AG20443 (cell line): ENCODE results near the gene USP53.
"Not testable (repeated sequence)": the region's sequence is repeated elsewhere in the genome, so short reads cannot be mapped to it uniquely, and the experiment has no call there.

ENCODE experiments used
- DNase-seq: peaks from one replicate; pipeline ENCODE4 v3.0.0; 2012; ENCODE audit warnings: low spot score, mixed read lengths

USP53 gene

GRCh38 chr4:119317990-119318389 lies 105.5 kb downstream of the USP53 start:
- DNase-seq, result no peak

DNA sequence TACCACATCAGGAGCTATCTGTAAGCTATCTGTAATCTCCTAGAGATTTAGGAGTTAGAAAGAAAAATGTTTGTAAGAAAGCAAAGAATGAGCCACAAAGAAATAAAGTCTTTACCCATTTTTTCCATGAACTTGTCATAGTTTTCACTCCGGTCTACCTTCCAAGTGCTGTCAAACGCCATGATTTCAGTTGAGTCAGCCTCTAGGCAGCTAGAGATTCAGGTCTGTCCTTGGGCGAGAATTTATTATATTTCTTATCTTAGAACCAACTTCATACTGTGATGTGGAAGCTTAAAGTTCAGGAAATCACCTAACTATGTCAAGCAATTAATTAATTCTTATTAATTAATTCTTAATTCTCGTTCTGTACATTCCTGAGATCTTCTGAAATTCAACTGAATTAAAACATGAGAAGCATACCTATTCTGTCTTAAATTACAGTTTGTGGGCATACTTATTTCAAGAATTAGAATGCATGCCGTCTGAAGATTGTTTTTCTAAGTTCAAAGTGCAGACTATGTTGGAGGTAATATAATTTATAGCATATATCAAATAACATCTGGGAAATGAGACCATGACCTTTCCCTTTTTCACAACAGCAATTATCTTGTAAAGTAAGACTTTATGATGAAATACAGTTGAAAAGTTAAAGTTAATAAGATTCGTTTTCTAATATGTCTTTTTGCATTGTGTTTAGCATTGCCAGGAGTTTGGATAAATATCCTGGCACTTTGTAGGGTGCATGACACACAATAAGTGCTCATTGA lies 109.6 kb downstream of the USP53 start, which contains the start of gene FABP2:
Gene FABP2 (minus strand): TSS at position 218 of the 767 bp plus-strand sequence. CDS start 36 bp downstream, at position 182.
- DNase-seq, result no peak

DNA sequence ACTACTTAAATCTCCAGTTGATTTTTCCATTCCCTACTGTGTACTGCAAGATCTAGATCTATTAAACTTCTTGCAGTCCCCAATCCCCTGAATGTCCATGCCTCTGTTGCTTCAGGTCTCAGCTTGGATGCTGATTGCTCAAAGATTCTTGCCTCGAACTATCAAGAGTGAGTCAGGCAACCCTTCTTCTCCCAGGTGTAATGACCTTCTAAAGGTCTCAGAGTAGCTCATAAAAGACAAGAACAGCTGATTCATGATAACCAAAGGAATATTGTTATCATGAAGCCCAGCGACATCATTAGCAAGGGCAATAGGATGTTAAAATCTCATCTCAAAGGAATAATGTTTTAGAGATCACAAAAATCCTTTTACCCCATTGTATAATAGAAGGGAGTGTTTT lies 116.2 kb downstream of the USP53 start:
- DNase-seq, result no peak

- DNase-seq, result no peak
Observed at GRCh38 chr4:119329835-119330620, 117.5 kb downstream of the USP53 start.

GRCh38 chr4:119336332-119336979 lies 123.9 kb downstream of the USP53 start:
- not testable (repeated sequence) for DNase-seq

DNA sequence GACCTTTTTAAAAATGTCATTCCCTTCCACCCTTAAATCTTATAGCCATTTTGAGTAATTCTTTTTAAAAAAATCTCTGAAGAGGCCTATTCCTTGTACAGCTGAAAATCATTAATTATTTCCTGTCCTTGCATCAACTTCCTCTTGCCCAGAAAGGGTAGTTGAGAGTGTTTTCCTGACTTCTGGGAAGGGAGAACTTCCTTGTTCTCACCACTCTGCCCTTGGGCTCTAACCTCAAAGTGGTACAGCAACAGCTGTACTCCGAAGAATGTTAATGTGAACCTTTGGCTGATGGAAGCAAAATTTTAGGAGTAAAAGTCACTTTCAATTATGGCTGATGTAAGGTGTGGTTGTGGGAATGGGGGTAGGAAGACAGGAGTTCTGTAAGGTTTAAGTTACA lies 124.5 kb downstream of the USP53 start:
- DNase-seq, result no peak

DNA sequence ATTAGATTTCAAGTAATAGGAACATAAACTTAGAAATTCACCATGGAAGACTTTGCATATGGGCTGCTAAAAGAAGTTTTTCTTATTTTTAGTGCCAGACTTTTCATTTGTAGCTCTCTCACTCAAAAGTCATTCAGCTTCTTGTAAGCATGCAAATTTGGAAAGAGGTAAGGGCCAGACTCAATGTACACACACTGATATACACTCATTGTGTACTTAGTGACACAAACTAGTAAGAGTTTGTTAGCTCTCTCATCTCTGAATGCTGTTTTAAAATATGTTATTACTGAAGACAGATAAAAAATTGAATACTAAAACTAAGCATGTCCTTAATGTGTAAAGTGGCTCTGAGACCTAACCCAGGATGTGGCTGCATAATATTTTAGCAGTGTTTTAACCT lies 127.4 kb downstream of the USP53 start:
- DNase-seq, result not testable (repeated sequence)

GRCh38 chr4:119343293-119343692 lies 130.8 kb downstream of the USP53 start:
- DNase-seq, result not testable (repeated sequence)
